ENCODE data around the gene RBM20.
"Not testable (repeated sequence)": the region's sequence is repeated elsewhere in the genome, so short reads cannot be mapped to it uniquely, and the experiment has no call there.

The RBM20 gene

DNA sequence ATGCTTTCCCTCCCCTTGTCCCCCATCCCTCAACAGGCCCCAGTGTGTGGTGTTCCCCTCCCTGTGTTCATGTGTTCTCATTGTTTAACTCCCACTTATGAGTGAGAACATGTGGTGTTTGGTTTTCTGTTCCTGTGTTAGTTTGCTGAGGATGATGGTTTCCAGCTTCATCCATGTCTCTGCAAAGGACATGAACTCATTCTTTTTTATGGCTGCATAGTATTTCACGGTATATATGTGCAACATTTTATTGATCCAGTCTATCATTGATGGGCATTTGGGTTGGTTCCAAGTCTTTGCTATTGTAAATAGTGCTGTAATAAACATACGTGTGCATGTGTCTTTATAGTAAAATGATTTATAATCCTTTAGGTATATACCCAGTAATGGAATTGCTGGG lies 83.6 kb downstream of the RBM20 start:
- in situ Hi-C loops (cut with MboI; ENCODE audit: low sequenced_read_pairs) = not testable (repeated sequence)

DNA sequence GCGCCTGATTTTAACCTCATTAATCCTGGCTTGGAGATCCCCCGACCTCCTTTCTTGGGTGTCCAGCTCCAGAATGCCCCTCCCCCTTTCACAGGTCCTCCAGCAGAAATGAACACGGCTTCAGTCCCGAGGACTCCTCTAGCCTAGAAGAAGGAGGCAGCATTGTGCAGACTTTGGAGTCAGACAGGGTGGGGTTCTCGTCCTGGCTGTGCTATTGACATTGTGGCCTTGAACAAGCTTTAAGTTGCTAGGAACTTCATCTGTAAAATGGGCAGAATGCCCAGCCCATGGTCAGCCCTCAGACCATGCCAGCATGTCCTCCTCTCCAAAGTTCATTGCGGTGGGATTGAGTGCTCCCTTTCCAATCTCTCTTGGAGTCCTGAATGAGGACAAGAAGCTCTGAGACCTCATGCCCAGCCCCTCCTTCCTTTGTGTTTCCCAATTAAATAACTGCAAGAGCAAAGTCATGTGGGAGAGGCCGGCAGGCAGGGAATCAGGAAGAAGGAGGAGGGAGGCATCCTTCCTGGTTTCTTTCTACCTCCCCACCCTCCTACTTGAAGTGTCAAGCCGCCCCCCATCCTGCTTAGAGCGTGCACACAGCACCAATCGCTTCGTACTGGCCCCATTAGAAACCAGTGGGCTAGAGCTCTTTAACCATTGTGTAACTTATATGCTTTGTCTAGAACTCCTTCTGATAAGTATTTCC lies 86.4 kb downstream of the RBM20 start:
- in situ Hi-C loops (cut with MboI; ENCODE audit: low sequenced_read_pairs) = no loop called here

DNA sequence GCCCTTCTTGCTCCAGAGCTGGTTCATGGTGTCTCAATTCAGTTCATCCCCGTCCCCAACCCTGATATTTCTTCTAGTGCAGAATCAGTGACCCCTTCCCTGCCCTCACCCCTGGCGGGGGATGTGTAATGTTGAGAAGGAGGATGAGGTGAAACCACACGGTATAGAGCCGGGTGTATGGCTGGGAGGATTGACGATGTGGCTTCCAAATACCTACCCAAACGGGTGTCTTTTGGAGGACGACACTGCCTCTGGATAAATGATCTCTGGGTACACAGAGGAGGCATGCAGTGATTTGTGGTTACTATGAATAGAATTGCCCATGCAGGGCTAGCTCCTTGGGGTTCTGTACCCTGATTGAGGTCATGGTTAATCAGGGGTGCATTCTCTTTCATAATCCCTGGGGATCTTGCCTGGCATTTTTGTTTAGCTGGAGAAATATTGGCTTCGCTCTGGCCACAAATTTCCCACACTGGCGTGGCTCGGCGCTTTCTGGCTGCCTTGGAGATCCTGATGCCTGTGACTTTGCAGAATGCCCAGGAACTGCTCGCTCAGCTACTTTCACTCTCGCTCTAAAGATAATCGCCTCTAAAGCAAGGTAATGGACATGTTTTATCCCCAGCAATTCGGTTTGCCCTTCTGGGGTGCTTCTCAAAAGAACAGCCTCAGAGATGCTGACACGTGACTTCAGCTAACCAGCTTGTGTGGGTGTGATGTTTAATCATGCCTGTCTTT lies 89.2 kb downstream of the RBM20 start:
- in situ Hi-C loops (cut with MboI; ENCODE audit: low sequenced_read_pairs) = no loop called here

DNA sequence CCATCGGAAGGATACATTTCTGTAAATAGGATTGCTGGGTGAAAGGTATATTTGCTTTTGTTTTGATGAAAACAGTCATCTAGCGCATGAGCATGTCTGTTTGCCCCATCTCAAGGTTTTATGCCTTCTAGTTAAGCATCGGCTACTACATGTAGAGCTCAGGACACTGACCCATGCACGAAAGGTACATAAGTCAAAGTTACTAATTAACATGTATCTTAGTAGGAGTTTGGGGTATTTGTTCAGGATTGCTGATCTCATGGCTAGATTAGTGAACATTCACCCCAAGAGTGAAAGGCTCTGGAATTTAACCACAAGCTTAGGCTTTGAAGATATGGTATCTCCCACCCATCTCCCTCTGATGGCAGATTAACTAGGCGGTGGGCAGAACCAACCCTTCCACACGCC lies 91.5 kb downstream of the RBM20 start:
- in situ Hi-C loops (cut with MboI; ENCODE audit: low sequenced_read_pairs) = no loop called here

DNA sequence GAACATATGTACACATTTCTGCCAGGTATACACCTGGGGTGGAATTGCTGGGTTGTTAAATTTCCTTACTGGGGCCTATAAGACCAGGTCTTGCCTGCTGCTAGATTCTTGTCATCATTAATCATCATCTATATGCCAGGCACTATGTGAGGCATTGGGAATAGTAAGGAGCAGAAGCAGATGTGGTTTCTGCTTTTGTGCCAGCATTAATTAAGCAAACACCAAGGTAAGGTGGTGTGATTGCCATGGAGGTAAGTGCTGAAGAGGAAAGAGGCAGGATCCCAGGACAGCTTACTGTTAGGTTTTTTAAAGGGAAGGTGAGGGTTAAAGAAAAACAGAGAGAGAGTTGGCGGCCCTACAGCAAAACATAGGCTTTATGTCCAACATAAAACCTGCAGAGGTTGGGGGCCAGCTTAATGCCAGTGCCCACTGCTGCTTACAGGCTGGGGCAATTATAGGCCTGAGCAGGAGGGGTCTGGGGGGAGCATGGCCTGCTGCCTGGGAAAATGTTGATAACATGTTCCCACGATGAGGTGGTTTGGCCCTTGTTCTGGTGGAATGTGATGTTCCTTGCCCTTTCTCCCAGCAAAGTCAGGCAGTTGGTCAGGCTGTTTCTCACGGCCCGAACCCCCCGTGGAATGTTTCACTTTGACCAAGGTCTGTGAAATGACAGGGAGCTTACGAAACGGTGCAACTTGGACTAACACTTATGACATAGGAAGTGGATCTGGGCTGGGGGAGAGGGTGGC lies 93.9 kb downstream of the RBM20 start:
- in situ Hi-C loops (cut with MboI; ENCODE audit: low sequenced_read_pairs) = no loop called here

DNA sequence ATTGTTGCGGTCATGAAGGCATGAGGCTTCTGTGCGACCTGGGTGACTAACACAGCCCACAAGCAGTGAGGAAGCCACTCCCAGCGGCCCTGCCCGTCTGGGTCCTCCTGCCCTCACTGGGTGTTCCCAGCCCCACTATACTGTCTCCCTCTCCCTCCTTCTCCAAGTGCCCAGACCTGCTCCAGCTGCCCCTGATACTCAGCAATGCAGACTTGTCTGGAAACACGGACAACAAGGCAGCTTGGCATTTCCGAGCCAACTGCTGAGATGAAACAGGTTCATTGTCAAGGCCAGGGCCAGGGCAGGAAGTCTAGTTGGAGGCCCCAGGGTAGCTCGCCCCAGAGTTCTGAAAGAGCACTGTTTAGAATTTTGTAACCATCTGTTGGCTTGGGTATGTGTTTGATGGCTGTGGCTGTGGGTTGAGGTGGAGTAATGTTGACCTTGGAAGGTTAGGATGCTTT lies 95.7 kb downstream of the RBM20 start:
- in situ Hi-C loops (cut with MboI; ENCODE audit: low sequenced_read_pairs) = no loop called here

DNA sequence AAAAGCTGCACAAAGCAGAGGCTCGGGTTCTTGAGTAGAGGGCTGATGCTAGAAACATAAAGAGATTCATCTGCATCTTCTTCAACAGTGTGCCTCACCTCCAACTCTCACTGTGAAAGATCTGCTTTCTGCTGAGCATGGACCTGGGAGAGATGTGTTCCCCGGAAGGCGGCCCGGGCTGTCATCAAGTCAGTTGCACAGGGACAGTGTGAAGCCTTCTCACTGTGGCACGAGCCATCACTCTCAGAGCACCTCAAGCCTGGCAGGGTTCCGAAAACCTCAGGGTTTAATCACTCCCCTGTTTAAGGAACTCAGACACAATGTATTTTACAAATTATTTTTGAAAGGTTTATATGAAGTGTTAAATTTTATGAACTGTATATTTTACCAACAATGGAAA lies 98.7 kb downstream of the RBM20 start:
- in situ Hi-C loops (cut with MboI; ENCODE audit: low sequenced_read_pairs) = no loop called here

DNA sequence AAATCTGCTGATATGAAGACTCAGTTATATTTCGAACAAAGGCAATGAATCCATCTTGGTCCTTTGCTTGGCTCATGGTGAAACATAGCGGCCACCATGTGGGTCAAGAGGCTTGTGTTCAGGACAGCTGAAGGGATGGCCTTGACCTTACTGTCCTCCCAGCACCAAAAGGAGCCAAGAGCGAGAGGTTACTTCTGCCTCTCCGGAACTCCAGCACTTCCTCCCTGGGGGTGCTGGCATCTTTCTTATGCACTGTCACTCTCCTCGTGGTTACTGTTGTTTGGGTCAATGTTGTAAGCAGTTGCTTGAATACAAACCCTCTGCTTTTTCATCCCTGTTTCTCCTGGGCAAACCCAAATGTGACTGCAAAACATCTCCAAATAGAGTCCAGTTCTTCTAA lies 100.6 kb downstream of the RBM20 start:
- in situ Hi-C loops (cut with MboI; ENCODE audit: low sequenced_read_pairs) = no loop called here

DNA sequence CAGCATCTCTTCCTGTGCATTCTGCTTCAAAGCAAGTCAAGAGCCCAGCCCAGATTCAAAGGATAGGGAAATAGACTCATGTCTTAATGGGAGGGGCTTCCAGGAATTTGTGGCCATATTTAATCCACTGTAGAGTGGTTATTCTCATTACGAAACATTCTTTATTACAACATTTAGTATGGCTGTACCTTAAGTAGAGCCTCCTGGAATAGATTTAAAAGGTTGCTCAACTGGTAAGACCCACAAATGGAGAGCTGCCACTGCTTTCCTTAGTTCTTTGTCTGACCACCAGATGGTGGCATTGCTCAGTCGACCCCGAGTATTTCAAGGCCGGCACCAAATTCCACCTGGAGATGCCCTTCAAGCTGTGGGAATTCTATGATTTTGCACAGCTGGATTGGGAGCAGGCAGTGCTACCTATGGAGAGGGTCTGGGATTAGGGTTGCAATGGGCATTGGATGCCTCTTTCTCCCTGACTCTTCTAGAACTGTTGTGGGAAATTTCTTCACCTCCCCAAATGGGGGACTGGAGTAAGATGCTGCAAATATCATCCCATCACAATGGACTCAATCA lies 102.2 kb downstream of the RBM20 start:
- in situ Hi-C loops (cut with MboI; ENCODE audit: low sequenced_read_pairs) = no loop called here

DNA sequence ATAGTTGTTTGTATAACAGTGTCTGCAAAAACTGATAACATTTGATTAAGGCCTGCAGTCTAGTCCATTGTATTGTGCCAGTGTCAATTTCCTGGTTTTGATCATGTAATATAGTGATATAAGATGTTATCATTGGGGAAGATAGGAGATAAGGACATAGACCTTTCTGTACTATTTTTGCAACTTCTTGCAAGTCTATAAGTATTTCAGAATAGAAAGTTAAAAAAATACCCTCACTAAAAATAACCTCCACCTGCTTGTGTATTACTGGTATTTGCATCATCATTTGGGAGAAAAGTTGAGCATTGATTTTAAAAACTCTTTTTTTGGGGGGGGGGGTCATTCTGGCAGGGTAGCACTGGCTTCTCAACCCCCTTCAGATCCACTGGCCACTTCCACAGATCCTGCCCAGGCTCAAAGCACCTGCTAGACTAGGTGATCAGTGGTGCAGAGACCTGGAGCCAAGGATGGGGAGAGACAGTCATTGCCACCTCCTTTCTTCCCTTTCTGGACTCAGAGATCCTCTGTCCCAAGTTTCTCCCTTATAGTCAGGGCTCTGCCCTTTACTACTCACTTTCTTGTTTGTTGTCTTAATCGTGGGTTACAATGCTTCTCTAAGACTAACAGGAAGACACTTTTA lies 103.0 kb downstream of the RBM20 start:
- in situ Hi-C loops (cut with MboI; ENCODE audit: low sequenced_read_pairs) = no loop called here

DNA sequence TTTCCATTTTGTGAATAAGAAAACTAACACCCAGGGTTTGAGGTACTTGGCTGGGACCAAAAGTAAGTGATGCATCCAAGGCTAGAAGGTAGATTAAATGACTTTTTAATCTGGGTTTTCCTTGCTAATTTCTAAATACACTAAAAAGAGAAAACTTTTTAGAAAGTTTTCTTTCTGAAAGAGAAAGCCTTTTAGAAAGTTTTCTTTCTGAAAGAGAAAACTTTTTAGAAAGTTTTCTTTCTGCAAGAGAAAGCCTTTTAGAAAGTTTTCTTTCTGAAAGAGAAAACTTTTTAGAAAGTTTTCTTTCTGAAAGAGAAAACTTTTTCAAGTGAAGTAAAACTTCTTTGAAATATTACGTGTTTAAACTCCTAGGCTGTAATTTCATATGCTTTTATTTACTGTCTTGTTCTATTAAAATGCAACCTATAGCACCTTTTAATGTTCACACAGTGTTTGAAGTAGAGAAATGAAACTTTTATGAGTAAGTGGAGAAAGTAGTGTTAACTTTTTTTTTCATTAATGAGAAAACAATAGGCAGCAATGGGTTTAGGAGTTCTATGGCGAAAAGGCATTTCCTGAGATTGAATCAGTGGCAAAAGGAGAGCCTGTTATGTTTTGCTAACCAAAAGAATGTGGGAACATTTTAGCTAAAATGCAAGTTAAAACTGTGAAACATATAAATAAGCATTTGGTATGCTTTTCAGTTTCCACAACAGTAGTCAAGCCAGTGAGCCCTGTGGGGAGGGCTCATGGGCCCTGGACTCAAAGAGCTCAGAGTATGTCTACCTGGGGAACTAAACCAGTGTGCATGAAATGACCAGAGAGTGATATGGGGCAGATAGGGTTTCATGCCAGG lies 103.7 kb downstream of the RBM20 start:
- in situ Hi-C loops (cut with MboI; ENCODE audit: low sequenced_read_pairs) = no loop called here

DNA sequence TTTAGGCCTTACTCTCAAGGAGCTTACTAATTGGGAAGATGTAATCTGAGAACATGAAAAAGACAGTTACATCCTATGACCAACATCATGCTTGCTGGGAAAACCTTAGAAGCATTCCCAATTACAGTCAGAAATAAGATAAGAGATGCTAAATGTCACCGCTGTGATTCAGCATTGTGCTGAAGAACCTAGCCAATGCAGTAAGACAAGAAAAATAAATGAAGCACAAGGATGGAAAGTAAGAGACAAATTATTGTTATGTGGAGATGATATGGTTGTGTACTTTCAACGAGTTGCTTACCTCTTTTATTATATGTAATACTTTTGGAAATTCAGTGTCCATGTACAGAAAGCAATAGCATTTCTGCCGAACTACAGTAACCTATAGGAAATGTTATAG lies 104.8 kb downstream of the RBM20 start:
- in situ Hi-C loops (cut with MboI; ENCODE audit: low sequenced_read_pairs) = no loop called here

DNA sequence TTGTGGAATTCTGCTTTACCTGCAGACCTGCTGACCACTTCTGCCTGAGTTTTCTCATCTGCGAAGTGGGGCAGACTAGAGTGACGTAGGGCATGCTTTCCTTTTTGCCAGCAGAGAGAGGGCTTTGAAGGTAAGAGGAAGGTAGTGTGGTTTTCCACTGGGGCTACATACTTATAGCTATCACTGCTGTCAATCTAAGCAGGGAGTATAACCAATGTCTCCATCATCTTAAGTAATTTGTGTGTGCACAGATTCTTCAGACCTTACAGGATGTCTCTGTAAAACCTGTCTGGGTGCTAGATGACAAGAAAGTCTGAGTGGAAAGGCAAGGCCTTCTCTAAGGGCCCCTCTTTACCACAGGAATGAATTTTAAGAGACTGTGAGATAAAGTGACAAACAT lies 106.8 kb downstream of the RBM20 start:
- in situ Hi-C loops (cut with MboI; ENCODE audit: low sequenced_read_pairs) = no loop called here

DNA sequence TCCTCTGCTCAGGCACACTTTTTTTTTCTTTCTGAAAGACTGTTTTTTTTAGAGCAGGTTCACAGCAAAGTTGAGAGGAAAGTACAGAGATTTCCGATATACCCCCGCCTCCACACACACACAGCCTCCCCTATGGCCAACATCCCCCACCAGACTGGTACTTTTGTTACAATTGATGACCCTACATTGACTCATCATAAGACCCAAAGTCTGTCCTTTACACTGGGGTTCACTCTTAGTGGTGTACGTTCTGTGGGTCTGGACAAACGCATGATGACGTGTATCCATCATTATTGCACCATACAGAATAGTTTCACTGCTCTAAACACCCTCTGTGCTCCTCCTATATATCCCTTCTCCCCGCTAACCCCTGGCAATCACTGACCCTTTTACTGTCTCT lies 107.7 kb downstream of the RBM20 start:
- in situ Hi-C loops (cut with MboI; ENCODE audit: low sequenced_read_pairs) = no loop called here

DNA sequence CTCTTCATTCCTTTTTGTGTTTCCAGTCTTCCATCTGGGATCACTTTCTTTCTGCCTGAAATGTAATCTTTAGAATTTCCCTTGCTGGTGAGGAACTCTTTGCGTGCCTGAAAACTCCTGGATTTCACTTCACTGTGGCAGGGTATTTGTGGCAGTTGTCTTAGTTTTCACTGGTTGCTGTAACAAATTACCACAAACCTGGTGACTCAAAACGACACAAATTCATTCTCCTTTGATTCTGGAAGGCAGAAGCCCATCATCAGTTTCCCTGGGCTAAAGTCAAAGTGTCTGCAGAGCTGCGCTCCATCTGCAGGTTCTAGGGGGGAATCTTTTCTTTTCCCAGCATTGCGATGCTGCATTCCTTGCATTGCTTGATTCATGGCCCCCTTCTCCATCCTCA lies 109.3 kb downstream of the RBM20 start:
- in situ Hi-C loops (cut with MboI; ENCODE audit: low sequenced_read_pairs) = no loop called here

DNA sequence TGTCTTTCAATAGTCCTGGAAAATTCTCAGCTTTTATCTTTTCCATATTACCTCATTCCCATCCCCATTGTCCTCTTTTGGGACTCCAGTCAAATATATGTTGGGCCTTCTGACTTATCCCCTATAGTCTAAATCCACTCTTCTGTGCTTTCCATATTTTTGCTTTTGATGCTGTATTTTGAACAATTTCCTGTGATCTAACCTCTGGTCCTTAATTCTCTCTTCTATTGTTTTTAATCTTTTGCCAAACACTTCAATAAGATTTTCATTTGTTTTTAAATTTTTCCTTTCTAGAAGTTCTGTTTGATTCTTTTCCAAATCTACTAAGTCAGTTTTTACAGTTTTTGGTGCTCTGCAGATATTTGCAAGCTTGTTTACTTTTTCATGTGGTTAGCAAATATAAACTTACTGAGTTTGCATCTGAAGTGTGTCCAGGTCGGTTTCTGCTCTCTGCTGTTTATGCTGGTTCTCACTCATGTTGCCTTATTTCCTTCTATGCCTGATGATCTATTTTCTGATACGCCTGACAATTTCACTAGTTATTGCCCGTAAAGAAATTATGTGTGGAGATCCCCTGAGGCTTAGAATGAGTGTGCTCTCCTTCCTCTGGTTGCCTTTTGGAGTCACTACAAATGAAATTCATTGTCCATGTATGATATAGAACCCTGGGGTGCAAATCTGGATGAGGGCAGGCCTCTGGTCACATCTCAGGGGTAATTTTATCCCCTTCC lies 110.4 kb downstream of the RBM20 start:
- in situ Hi-C loops (cut with MboI; ENCODE audit: low sequenced_read_pairs) = no loop called here

DNA sequence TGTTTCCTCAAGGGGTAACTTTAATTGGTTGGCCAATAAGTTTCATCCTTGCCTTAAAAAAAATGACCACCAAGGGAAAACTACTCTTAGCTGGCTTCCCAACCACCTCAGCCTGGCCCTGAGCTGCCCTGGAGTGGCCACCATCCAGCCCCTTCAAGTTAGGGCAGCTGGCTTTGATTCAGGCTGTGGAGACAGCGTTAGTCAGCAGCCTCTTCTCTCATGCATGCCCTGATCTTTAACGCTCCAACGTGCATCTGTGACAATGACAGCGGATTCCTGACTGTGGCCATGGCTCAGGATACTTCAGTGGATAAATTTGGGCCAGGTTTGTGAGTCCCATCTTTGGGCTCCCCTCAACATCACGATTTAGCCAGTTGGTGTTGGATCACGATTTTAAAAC lies 111.6 kb downstream of the RBM20 start:
- in situ Hi-C loops (cut with MboI; ENCODE audit: low sequenced_read_pairs) = no loop called here

DNA sequence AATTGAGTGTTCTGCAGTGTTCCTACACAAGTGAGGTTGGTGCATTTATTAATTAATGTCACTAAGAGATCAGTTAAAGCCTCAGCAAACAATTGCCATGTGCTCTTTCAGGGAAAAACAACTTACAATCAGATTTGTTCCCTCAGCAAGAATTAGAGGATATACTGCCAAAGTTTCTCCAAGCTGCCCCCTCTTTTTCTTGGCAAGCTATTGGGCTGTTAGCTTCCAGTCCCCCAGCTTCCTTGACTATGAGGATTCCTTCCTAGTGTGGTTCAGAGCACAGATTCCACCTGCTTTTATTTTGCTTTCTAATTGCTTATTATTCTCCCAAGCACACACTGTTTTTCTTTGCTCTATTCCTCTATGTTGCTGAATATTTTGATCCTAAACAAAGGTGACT lies 112.7 kb downstream of the RBM20 start:
- in situ Hi-C loops (cut with MboI; ENCODE audit: low sequenced_read_pairs) = no loop called here

DNA sequence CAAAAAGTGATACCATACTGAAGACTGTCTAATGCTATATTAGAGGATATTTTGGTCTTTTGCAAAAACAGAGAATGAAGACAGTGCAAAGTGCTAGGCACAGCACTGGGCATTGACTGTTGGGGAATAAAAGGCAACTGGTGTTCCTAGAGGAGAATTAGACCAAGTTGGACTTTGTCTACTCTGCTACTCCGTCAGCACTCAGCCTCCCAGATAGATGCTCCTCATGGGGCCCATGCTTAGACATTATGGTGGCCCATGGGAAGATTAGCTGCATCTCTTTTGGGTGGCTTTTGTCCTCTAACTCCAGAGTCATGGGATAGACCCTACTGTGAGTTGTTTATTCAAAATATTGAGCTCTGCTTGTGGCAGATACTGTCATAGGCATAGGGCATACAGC lies 113.5 kb downstream of the RBM20 start:
- in situ Hi-C loops (cut with MboI; ENCODE audit: low sequenced_read_pairs) = no loop called here

Measured in hTERT RPE-1 (cell line).